ENCODE measurements around the gene RPL29.
A peak's percentile ranks its signal among the peaks of the same experiment; 100 is the strongest.

The RPL29 gene

GRCh38 chr3:52004163-52004787 is 8.6 kb upstream of the RPL29 start:
- peak; percentile 37 for TF ChIP-seq CTCF (conservative IDR thresholded peaks at IDR 0.05; ENCODE audit: low read depth)
- ChIA-PET CTCF (no interaction called here), POLR2A (ENCODE audit: low non-redundant PET) (no interaction called here)
- H3K27ac ChIP-seq = peak overlapping the region; percentile 58
- DNase-seq (ENCODE audit: low spot score) = no peak

DNA sequence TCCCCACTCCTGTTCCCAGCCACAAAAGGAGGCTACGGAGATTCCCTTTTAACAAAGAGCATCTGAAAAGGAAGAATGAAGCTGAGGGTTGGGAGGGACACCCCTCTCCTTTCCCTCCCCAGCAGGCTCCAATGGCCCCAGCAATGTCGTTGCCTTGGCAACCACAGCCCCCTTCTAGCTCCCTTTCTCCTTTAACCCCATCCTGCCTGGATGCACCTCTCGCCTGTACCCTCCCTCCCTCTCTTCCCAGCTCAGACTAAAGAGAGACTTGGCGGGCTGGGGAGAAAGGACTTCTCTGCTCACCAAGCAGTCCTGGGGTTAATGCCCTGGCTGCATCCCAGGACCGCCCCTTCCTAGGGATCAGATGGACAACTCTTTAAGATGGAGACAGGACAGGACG is 7.1 kb upstream of the RPL29 start:
- H3K27ac ChIP-seq = peak overlapping the region; percentile 58
- TF ChIP-seq CTCF (conservative IDR thresholded peaks at IDR 0.05; ENCODE audit: low read depth) = no peak
- ChIA-PET CTCF (interaction anchor here (0.7 to 1.2 kb wide), 2 partner anchors 20 to 38 kb away, joined by 3 read pairs; no protein-coding TSS in a partner anchor), POLR2A (ENCODE audit: low non-redundant PET) (no interaction called here)
- DNase-seq (ENCODE audit: low spot score) = no peak

- peak overlapping the region; percentile 58 for H3K27ac ChIP-seq
- DNase-seq (ENCODE audit: low spot score) = peak; percentile 81
- ChIA-PET CTCF (interaction anchor here (0.6 to 1.9 kb wide), 22 partner anchors 13 to 514 kb away, joined by 3 to 12 read pairs (median 3); partner anchors contain the start of gene DUSP7), POLR2A (ENCODE audit: low non-redundant PET) (no interaction called here)
- peak; percentile 95 for TF ChIP-seq CTCF (conservative IDR thresholded peaks at IDR 0.05; ENCODE audit: low read depth)
Observed at GRCh38 chr3:52001443-52001974, 5.8 kb upstream of the RPL29 start.

DNA sequence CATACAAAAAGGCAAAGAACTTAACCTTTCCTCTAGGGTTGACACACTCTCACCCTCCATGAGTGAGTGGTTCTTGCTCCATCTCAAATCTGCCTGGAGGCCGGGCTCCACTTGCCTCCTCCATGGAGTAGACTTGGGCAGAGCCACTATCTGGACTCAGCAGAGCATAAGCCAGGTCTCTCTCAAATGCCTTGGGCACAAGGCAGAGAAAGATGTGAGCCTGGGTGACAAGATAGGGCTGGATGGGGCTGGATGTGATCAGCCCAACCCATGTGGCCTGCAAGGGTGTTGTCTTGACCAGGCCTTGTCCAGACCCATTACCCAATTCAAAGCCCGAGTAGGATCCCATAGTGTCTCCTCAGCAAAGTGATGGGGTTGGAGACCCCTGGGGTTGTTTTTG is 4.2 kb upstream of the RPL29 start:
- no peak for DNase-seq (ENCODE audit: low spot score)
- no peak for TF ChIP-seq CTCF (conservative IDR thresholded peaks at IDR 0.05; ENCODE audit: low read depth)
- POLR2A ChIA-PET (ENCODE audit: low non-redundant PET) = no interaction called here
- H3K27ac ChIP-seq = peak overlapping the region; percentile 16; the same call in 1 of the 2 replicates
- CTCF ChIA-PET = interaction anchor here (0.6 kb wide), 1 partner anchor 43 kb away, joined by 3 read pairs; no protein-coding TSS in a partner anchor

GRCh38 chr3:51998774-51999173 is 3.1 kb upstream of the RPL29 start:
- no peak for TF ChIP-seq CTCF (conservative IDR thresholded peaks at IDR 0.05; ENCODE audit: low read depth)
- ChIA-PET POLR2A (ENCODE audit: low non-redundant PET) (no interaction called here), CTCF (interaction anchor here (0.8 kb wide), 1 partner anchor 54 kb away, joined by 3 read pairs; no protein-coding TSS in a partner anchor)
- H3K27ac ChIP-seq = peak overlapping the region; percentile 64
- no peak for DNase-seq (ENCODE audit: low spot score)

- CTCF ChIA-PET = interaction anchor here (0.8 kb wide), 1 partner anchor 55 kb away, joined by 3 read pairs; no protein-coding TSS in a partner anchor
- no peak for TF ChIP-seq CTCF (conservative IDR thresholded peaks at IDR 0.05; ENCODE audit: low read depth)
- POLR2A ChIA-PET (ENCODE audit: low non-redundant PET) = no interaction called here
- H3K27ac ChIP-seq = peak overlapping the region; percentile 64
- DNase-seq (ENCODE audit: low spot score) = peak; percentile 65
Observed at GRCh38 chr3:51997935-51998596, 2.4 kb upstream of the RPL29 start.
